NT2/D1 (cell line): ENCODE results near the gene NETO2.

Experiments used
- SUZ12 ChIP-seq: IDR thresholded peaks from 2 replicates; pipeline ENCODE4 v1.6.1; 2011; ENCODE audit not compliant: insufficient read length, insufficient read depth; ENCODE audit errors: extremely low read depth
- YY1 ChIP-seq: IDR thresholded peaks from 2 replicates; pipeline ENCODE4 v1.6.1; 2011; ENCODE audit not compliant: insufficient read length, insufficient read depth
- ZNF274 ChIP-seq: IDR thresholded peaks from 2 replicates; pipeline ENCODE4 v1.6.1; 2011; ENCODE audit warnings: mild to moderate bottlenecking, low read depth, low read length

- no peak for TF ChIP-seq YY1
- no peak for TF ChIP-seq SUZ12
- no peak for TF ChIP-seq ZNF274
Observed at GRCh38 chr16:47037746-47038458, 105.8 kb downstream of the NETO2 start.
